Hepatocyte (in vitro differentiated cells): Measurements from ENCODE around the gene ATP4A. TPM values are rescaled to one million over a fixed set of nuclear protein-coding genes. Genes with fewer than 3 reads are reported as not detected.
A peak's percentile ranks its signal among the peaks of the same experiment; 100 is the strongest.

Source experiments
- DNase-seq: peaks from one replicate; pipeline ENCODE4 v3.0.0-alpha.2; 2016; ENCODE audit warnings: low spot score
- H2AFZ ChIP-seq: fragments of 200-600 bp; sonication (generic); 2 replicates; pipeline ENCODE4 v1.6.0; 2016; ENCODE audit warnings: antibody characterized with exemption, mild to moderate bottlenecking
- H3K27ac ChIP-seq: fragments of 200-600 bp; sonication (generic); 2 replicates; pipeline ENCODE4 v1.5.1; 2016; ENCODE audit warnings: mild to moderate bottlenecking
- H3K27me3 ChIP-seq: fragments of 200-600 bp; sonication (generic); 2 replicates; pipeline ENCODE4 v1.6.1; 2016
- H3K36me3 ChIP-seq: fragments of 200-600 bp; sonication (generic); replicated peaks from 2 replicates; pipeline ENCODE4 v1.5.1; 2016; ENCODE audit warnings: low read depth; ENCODE audit not compliant: insufficient read depth
- H3K4me1 ChIP-seq: fragments of 200-600 bp; sonication (generic); 2 replicates; pipeline ENCODE4 v1.5.1; 2016; ENCODE audit warnings: mild to moderate bottlenecking, moderate library complexity; ENCODE audit not compliant: insufficient read depth
- H3K4me2 ChIP-seq: fragments of 200-600 bp; sonication (generic); 2 replicates; pipeline ENCODE4 v1.6.0; 2016
- H3K4me3 ChIP-seq: fragments of 200-600 bp; sonication (generic); 2 replicates; pipeline ENCODE4 v1.5.1; 2016; ENCODE audit warnings: mild to moderate bottlenecking
- H3K79me2 ChIP-seq: fragments of 200-600 bp; sonication (generic); 2 replicates; pipeline ENCODE4 v1.6.0; 2017; ENCODE audit warnings: mild to moderate bottlenecking
- H3K9me2 ChIP-seq: fragments of 200-600 bp; sonication (generic); replicated peaks from 2 replicates; pipeline ENCODE4 v1.6.0; 2017; ENCODE audit warnings: mild to moderate bottlenecking; ENCODE audit not compliant: insufficient read depth
- H3K9me3 ChIP-seq: fragments of 200-600 bp; sonication (generic); 2 replicates; pipeline ENCODE4 v1.5.1; 2016; ENCODE audit warnings: low read depth, mild to moderate bottlenecking
- H4K20me1 ChIP-seq: fragments of 200-600 bp; sonication (generic); 2 replicates; pipeline ENCODE4 v1.6.0; 2016; ENCODE audit warnings: mild to moderate bottlenecking; ENCODE audit not compliant: insufficient read depth, poor library complexity, severe bottlenecking
- EZH2 ChIP-seq: fragments of 200-600 bp; sonication (generic); IDR thresholded peaks from 2 replicates; pipeline ENCODE4 v1.6.1; 2016; ENCODE audit warnings: antibody characterized with exemption, mild to moderate bottlenecking, borderline replicate concordance
- EZH2phosphoT487 ChIP-seq: fragments of 200-600 bp; sonication (generic); IDR thresholded peaks from one replicate; pipeline ENCODE4 v1.6.1; 2018; ENCODE audit warnings: antibody characterized with exemption, mild to moderate bottlenecking, low read depth, moderate library complexity; ENCODE audit not compliant: unreplicated experiment, severe bottlenecking
- WGBS: methylation state at CpG from one replicate; pipeline ENCODE4 v1.1.6; 2016; ENCODE audit warnings: low lambda C conversion rate; ENCODE audit errors: missing lambda C conversion rate; 5-methylcytosine and 5-hydroxymethylcytosine counted together
- polyA plus RNA-seq: library from polyadenylated mRNA; unstranded; fragments of >200 nt; fragmentation: Nextera tagmentation; extraction: Ambion mirVana; gene quantifications from 2 replicates; pipeline ENCODE4 v1.2.1, GENCODE V29; 2016
- total RNA-seq: library from RNA; depleted of rRNA; stranded (reverse); fragments of >200 nt; gene quantifications from 2 replicates; pipeline ENCODE4 v1.2.3, GENCODE V29; 2014
- TF ChIP-seq, protein P1 (sequence below): fragments of 200-600 bp; sonication (generic); IDR thresholded peaks from 2 replicates; pipeline ENCODE4 v1.5.1; 2016; ENCODE audit warnings: antibody characterized with exemption, mild to moderate bottlenecking; ENCODE audit not compliant: poor library complexity

ATP4A gene
- total and polyA plus RNA-seq, 2 experiments from 2014 or later, result 3.5 to 5.0 TPM

DNA sequence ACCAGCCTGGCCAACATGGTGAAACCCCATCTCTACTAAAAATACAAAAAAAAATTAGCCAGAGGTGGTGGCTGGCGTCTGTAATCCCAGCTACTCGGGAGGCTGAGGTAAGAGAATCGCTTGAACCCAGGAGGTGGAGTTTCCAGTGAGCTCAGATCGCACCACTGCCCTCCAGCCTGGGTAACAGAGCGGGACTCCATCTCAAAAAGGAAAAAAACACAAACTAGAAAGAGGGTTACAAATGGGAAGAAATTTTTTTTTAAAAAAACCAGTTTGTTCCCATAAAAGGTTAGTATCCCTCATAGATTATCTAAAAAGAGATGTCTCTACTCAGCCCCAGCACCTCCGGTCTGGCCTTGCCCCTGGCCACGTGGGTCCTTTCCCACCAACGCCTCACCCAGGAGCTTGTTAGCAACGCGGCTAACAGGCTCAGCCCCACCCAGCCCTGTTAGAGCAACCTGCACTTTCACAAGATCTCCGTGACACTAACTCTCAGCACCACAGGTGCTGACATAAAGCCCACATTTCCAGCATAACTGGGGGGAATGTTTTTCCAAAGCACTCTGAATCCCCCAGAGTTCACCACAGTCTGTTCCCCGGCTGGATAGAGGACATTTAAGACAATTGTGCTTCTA is 54.3 kb downstream of the ATP4A start:
- TF ChIP-seq EZH2phosphoT487, result no peak
- TF ChIP-seq, protein P1, sequence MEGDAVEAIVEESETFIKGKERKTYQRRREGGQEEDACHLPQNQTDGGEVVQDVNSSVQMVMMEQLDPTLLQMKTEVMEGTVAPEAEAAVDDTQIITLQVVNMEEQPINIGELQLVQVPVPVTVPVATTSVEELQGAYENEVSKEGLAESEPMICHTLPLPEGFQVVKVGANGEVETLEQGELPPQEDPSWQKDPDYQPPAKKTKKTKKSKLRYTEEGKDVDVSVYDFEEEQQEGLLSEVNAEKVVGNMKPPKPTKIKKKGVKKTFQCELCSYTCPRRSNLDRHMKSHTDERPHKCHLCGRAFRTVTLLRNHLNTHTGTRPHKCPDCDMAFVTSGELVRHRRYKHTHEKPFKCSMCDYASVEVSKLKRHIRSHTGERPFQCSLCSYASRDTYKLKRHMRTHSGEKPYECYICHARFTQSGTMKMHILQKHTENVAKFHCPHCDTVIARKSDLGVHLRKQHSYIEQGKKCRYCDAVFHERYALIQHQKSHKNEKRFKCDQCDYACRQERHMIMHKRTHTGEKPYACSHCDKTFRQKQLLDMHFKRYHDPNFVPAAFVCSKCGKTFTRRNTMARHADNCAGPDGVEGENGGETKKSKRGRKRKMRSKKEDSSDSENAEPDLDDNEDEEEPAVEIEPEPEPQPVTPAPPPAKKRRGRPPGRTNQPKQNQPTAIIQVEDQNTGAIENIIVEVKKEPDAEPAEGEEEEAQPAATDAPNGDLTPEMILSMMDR, result no peak
- no peak for TF ChIP-seq EZH2
- peak overlapping the region; percentile 85 for H2AFZ ChIP-seq
- no peaks in the 10 kb centered on the region for H3K9me3 ChIP-seq
- H3K4me3 ChIP-seq, result peak overlapping the region; percentile 36
- no peaks in the 10 kb centered on the region for H3K36me3 ChIP-seq
- 18% methylated on average over 12 of the region's 12 CpGs for WGBS
- H3K27ac ChIP-seq, result peak overlapping the region; percentile 89
- no peaks in the 10 kb centered on the region for H3K27me3 ChIP-seq
- no peaks in the 10 kb centered on the region for H3K9me2 ChIP-seq
- peaks cover 3% of the 10 kb centered on the region for H3K4me1 ChIP-seq
- no peaks in the 10 kb centered on the region for H4K20me1 ChIP-seq
- DNase-seq, result peak; percentile 87
- peaks cover 6% of the 10 kb centered on the region for H3K79me2 ChIP-seq
- peak overlapping the region; percentile 80 for H3K4me2 ChIP-seq

DNA sequence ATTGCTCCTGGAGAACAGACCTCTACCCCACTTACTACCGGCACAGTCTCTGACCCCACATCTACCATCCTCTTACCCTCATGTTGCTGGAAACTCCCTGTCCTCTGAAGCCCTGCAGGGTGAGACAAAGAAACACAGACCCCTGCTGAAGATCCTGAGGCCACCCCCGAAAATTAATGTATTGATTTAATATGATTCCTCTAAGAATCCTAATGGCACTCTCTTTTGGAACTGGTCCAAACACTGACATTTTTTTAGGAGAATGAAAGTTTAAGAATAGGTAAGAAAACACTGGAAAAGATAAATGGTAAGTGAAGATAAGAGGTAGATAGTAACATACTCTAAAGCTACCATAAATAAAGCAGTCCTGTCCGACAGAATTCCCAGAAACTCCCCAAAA is 55.3 kb downstream of the ATP4A start:
- H2AFZ ChIP-seq, result no peak overlapping the region
- WGBS, result 96% methylated on average over 3 of the region's 3 CpGs
- no peak for TF ChIP-seq EZH2
- no peak for TF ChIP-seq EZH2phosphoT487
- TF ChIP-seq, protein P1, result no peak
- H3K79me2 ChIP-seq, result peaks cover 6% of the 10 kb centered on the region
- H3K9me3 ChIP-seq, result no peaks in the 10 kb centered on the region
- H3K4me2 ChIP-seq, result no peak overlapping the region
- DNase-seq, result no peak
- no peak overlapping the region for H3K27ac ChIP-seq
- no peak overlapping the region for H3K4me3 ChIP-seq
- H4K20me1 ChIP-seq, result no peaks in the 10 kb centered on the region
- H3K9me2 ChIP-seq, result no peaks in the 10 kb centered on the region
- peaks cover 3% of the 10 kb centered on the region for H3K4me1 ChIP-seq
- no peaks in the 10 kb centered on the region for H3K27me3 ChIP-seq
- no peaks in the 10 kb centered on the region for H3K36me3 ChIP-seq

DNA sequence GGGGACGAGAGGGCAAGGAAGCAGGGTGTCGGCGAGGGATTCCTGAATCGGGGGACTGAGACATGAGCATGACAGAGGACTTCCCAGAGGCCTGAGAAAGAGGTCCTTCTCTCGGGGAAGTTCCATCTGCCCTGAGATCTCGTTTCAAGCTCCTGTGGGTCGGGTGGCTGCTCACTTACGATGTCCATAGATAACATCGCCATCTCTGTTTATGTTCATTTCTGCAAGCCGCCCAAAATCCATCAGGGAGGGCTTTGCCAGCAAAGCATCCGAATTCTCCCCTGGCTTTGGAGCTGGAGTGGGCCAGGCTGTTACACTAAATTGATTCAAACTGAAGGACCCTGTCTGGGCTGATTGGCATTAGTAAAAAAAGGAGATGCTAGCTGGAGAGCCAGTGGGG is 55.9 kb downstream of the ATP4A start:
- WGBS, result 89% methylated on average over 11 of the region's 11 CpGs

More for the DNA sequence above, 55.9 kb downstream of the ATP4A start:
- H3K9me3 ChIP-seq, result no peaks in the 10 kb centered on the region
- H3K36me3 ChIP-seq, result no peaks in the 10 kb centered on the region
- H3K79me2 ChIP-seq, result peaks cover 6% of the 10 kb centered on the region
- no peak overlapping the region for H3K27ac ChIP-seq
- no peak for TF ChIP-seq EZH2phosphoT487
- TF ChIP-seq, protein P1, result no peak
- TF ChIP-seq EZH2, result no peak
- H3K27me3 ChIP-seq, result no peaks in the 10 kb centered on the region
- no peak overlapping the region for H3K4me2 ChIP-seq
- no peak overlapping the region for H2AFZ ChIP-seq
- H4K20me1 ChIP-seq, result no peaks in the 10 kb centered on the region
- peaks cover 3% of the 10 kb centered on the region for H3K4me1 ChIP-seq
- H3K9me2 ChIP-seq, result no peaks in the 10 kb centered on the region
- no peak for DNase-seq
- H3K4me3 ChIP-seq, result no peak overlapping the region
